CD8-positive, alpha-beta memory T cell (primary cell): ENCODE data around the gene HSFX2. TPM values are rescaled to one million over a fixed set of nuclear protein-coding genes. Genes with fewer than 3 reads are reported as not detected.
"Not testable (repeated sequence)": the region's sequence is repeated elsewhere in the genome, so short reads cannot be mapped to it uniquely, and the experiment has no call there.

Experiments used
- CTCF ChIA-PET: fragments of 350-600 bp; sonication (Branson Sonifier 250); formaldehyde crosslinking; loops from one replicate; lab custom pipeline; 2021; ENCODE audit warnings: antibody characterized with exemption; lab: Charles Lee
- POLR2A ChIA-PET: fragments of 350-600 bp; sonication (Branson Sonifier 250); formaldehyde crosslinking; loops from one replicate; lab custom pipeline; 2021; ENCODE audit warnings: antibody characterized with exemption; lab: Charles Lee
- DNase-seq, 5 donors: peaks; one replicate each; pipeline versions ENCODE4 v3.0.0 to v3.0.0-alpha.2; 2020 to 2022; ENCODE audit warnings: mixed read lengths in 1 of 5
- H3K27ac ChIP-seq: one replicate; pipeline ENCODE4 v1.7.0; 2013; ENCODE audit warnings: low read depth, mild to moderate bottlenecking, low read length, moderate library complexity
- H3K27me3 ChIP-seq: 2 replicates; pipeline ENCODE4 v1.7.0; 2013; ENCODE audit warnings: low read length, mild to moderate bottlenecking; ENCODE audit not compliant: insufficient read depth, poor library complexity, severe bottlenecking
- H3K36me3 ChIP-seq: 2 replicates; pipeline ENCODE4 v1.7.0; 2013; ENCODE audit warnings: mild to moderate bottlenecking, low read length, moderate library complexity; ENCODE audit not compliant: insufficient read depth
- H3K4me1 ChIP-seq: 2 replicates; pipeline ENCODE4 v1.7.0; 2013; ENCODE audit warnings: mild to moderate bottlenecking, low read length, moderate library complexity; ENCODE audit not compliant: insufficient read depth
- H3K4me3 ChIP-seq: 2 replicates; pipeline ENCODE4 v1.7.0; 2013; ENCODE audit warnings: mild to moderate bottlenecking, low read length
- H3K9me3 ChIP-seq: 2 replicates; pipeline ENCODE4 v1.7.0; 2013; ENCODE audit warnings: mild to moderate bottlenecking, low read length
- H3K27ac Mint-ChIP-seq, 8 donors: one replicate each; pipeline ENCODE4 v1.8.0; 2020 to 2021; ENCODE audit warnings: mixed read lengths in 8 of 8, mild to moderate bottlenecking in 6 of 8, inconsistent platforms in 3 of 8, moderate library complexity in 3 of 8
- H3K27me3 Mint-ChIP-seq, 2 donors: one replicate each; pipeline ENCODE4 v1.8.0; 2020 to 2021; ENCODE audit warnings: mixed read lengths in 2 of 2, mild to moderate bottlenecking in 1 of 2, moderate library complexity in 1 of 2
- H3K36me3 Mint-ChIP-seq, 3 donors: one replicate each; pipeline ENCODE4 v1.8.0; 2020 to 2021; ENCODE audit warnings: mixed read lengths in 3 of 3, inconsistent platforms in 1 of 3, mild to moderate bottlenecking in 1 of 3
- H3K4me1 Mint-ChIP-seq, 3 donors: one replicate each; pipeline ENCODE4 v1.8.0; 2020 to 2021; ENCODE audit warnings: mixed read lengths in 3 of 3, inconsistent platforms in 1 of 3, mild to moderate bottlenecking in 1 of 3
- H3K4me3 Mint-ChIP-seq, 7 donors: one replicate each; pipeline ENCODE4 v1.8.0; 2020 to 2021; ENCODE audit warnings: mixed read lengths in 7 of 7, mild to moderate bottlenecking in 6 of 7, moderate library complexity in 4 of 7, inconsistent platforms in 2 of 7
- H3K9me3 Mint-ChIP-seq, 5 donors: one replicate each; pipeline ENCODE4 v1.8.0; 2020 to 2022; ENCODE audit warnings: mixed read lengths in 5 of 5, mild to moderate bottlenecking in 3 of 5, moderate library complexity in 2 of 5, inconsistent platforms in 1 of 5
- polyA plus RNA-seq: library from polyadenylated mRNA; unstranded; fragments of 300-500 nt; fragmentation: Illumina TruSeq; gene quantifications from one replicate; pipeline ENCODE4 v1.2.3, GENCODE V29; 2021
- total RNA-seq, 2 experiments: library from RNA; stranded (reverse); gene quantifications; one replicate each; pipeline ENCODE4 v1.2.3, GENCODE V29; 2021

HSFX2 gene
- total and polyA plus RNA-seq, 3 experiments from 2014 or later, result 0.29 to 0.57 TPM; not detected in 1

GRCh38 chrX:149555251-149555650 is 39.9 kb downstream of the HSFX2 start:
- DNase-seq, H3K4me1 ChIP-seq, H3K4me3 Mint-ChIP-seq, H3K36me3 ChIP-seq, CTCF ChIA-PET, H3K4me3 ChIP-seq, H3K27ac Mint-ChIP-seq, H3K9me3 ChIP-seq, H3K27ac ChIP-seq, H3K9me3 Mint-ChIP-seq, H3K27me3 Mint-ChIP-seq, H3K36me3 Mint-ChIP-seq, POLR2A ChIA-PET, H3K4me1 Mint-ChIP-seq, H3K27me3 ChIP-seq: not testable (repeated sequence)

GRCh38 chrX:149551939-149552248 is 43.2 kb downstream of the HSFX2 start:
- H3K4me3 ChIP-seq, H3K4me3 Mint-ChIP-seq, POLR2A ChIA-PET, H3K36me3 ChIP-seq, DNase-seq, H3K27me3 ChIP-seq, CTCF ChIA-PET, H3K27ac Mint-ChIP-seq, H3K4me1 Mint-ChIP-seq, H3K9me3 Mint-ChIP-seq, H3K9me3 ChIP-seq, H3K27me3 Mint-ChIP-seq, H3K27ac ChIP-seq, H3K36me3 Mint-ChIP-seq, H3K4me1 ChIP-seq: not testable (repeated sequence)

GRCh38 chrX:149551245-149551938 is 43.7 kb downstream of the HSFX2 start:
- H3K36me3 Mint-ChIP-seq, POLR2A ChIA-PET, H3K4me3 Mint-ChIP-seq, H3K27me3 ChIP-seq, CTCF ChIA-PET, H3K27ac Mint-ChIP-seq, H3K4me1 ChIP-seq, H3K9me3 Mint-ChIP-seq, H3K27ac ChIP-seq, H3K9me3 ChIP-seq, H3K36me3 ChIP-seq, H3K4me3 ChIP-seq, DNase-seq, H3K4me1 Mint-ChIP-seq, H3K27me3 Mint-ChIP-seq: not testable (repeated sequence)

GRCh38 chrX:149550454-149550853 is 44.7 kb downstream of the HSFX2 start:
- CTCF ChIA-PET, H3K4me1 ChIP-seq, H3K9me3 Mint-ChIP-seq, H3K4me3 ChIP-seq, H3K4me3 Mint-ChIP-seq, H3K36me3 Mint-ChIP-seq, DNase-seq, H3K27ac Mint-ChIP-seq, H3K36me3 ChIP-seq, H3K27me3 ChIP-seq, H3K27me3 Mint-ChIP-seq, H3K9me3 ChIP-seq, POLR2A ChIA-PET, H3K27ac ChIP-seq, H3K4me1 Mint-ChIP-seq: not testable (repeated sequence)

- H3K4me3 Mint-ChIP-seq, POLR2A ChIA-PET, H3K4me1 ChIP-seq, H3K9me3 Mint-ChIP-seq, H3K36me3 ChIP-seq, DNase-seq, CTCF ChIA-PET, H3K27me3 Mint-ChIP-seq, H3K27ac ChIP-seq, H3K4me3 ChIP-seq, H3K9me3 ChIP-seq, H3K27ac Mint-ChIP-seq, H3K36me3 Mint-ChIP-seq, H3K27me3 ChIP-seq, H3K4me1 Mint-ChIP-seq: not testable (repeated sequence)
Observed at GRCh38 chrX:149549701-149550100, 45.4 kb downstream of the HSFX2 start, which contains the start of gene HSFX3. HSFX3 (minus strand) TSS chrX:149549924; CDS start chrX:149549852, 72 bp downstream.

- H3K4me1 Mint-ChIP-seq, H3K27me3 ChIP-seq, H3K27ac ChIP-seq, H3K27me3 Mint-ChIP-seq, H3K4me3 ChIP-seq, H3K4me1 ChIP-seq, POLR2A ChIA-PET, H3K4me3 Mint-ChIP-seq, H3K36me3 ChIP-seq, H3K9me3 ChIP-seq, H3K27ac Mint-ChIP-seq, CTCF ChIA-PET, DNase-seq, H3K9me3 Mint-ChIP-seq: not testable (repeated sequence)
- H3K36me3 Mint-ChIP-seq, result peaks cover 0 to 12% (median 0%) of the 10 kb centered on the region in 3 donors
Observed at GRCh38 chrX:149547782-149548181, 47.3 kb downstream of the HSFX2 start.

GRCh38 chrX:149546962-149547361 is 48.2 kb downstream of the HSFX2 start:
- H3K27ac Mint-ChIP-seq, DNase-seq, POLR2A ChIA-PET, H3K4me3 ChIP-seq, H3K27me3 Mint-ChIP-seq, H3K4me1 Mint-ChIP-seq, H3K36me3 ChIP-seq, H3K27ac ChIP-seq, H3K4me1 ChIP-seq, CTCF ChIA-PET, H3K9me3 ChIP-seq, H3K9me3 Mint-ChIP-seq, H3K4me3 Mint-ChIP-seq, H3K27me3 ChIP-seq: not testable (repeated sequence)
- peaks cover 0 to 12% (median 0%) of the 10 kb centered on the region in 3 donors for H3K36me3 Mint-ChIP-seq

GRCh38 chrX:149545545-149546543 is 49.3 kb downstream of the HSFX2 start:
- H3K27me3 ChIP-seq, H3K4me3 Mint-ChIP-seq, H3K4me1 ChIP-seq, H3K9me3 ChIP-seq, POLR2A ChIA-PET, H3K27ac ChIP-seq, H3K9me3 Mint-ChIP-seq, H3K36me3 ChIP-seq, CTCF ChIA-PET, H3K4me1 Mint-ChIP-seq, H3K4me3 ChIP-seq, H3K27me3 Mint-ChIP-seq: not testable (repeated sequence)
- H3K36me3 Mint-ChIP-seq, result peaks cover 0 to 14% (median 0%) of the 10 kb centered on the region in 3 donors
- peak in 1 of 5 donors; percentile 10 for DNase-seq
- H3K27ac Mint-ChIP-seq, result peak overlapping the region in 1 of 8 donors; percentile 35
